ENCODE measurements around the gene CFAP53. TPM values are rescaled to one million over a fixed set of nuclear protein-coding genes. Genes with fewer than 3 reads are reported as not detected.

CFAP53 gene
- total RNA-seq, 2 donors from 2014 or later, result 0.16 to 0.44 TPM

- H3K27ac ChIP-seq, result no peak overlapping the region
- no peak overlapping the region for H3K4me3 ChIP-seq
- H3K36me3 ChIP-seq, result no peaks in the 10 kb centered on the region
- H3K27me3 ChIP-seq, result no peaks in the 10 kb centered on the region
- peak; percentile 72 for DNase-seq
- H3K4me1 ChIP-seq, result no peaks in the 10 kb centered on the region
- no peaks in the 10 kb centered on the region for H3K9me3 ChIP-seq
- H3K9ac ChIP-seq (ENCODE audit: low read depth in 2 of 2, low read length in 2 of 2), result no peak overlapping the region
- peak; percentile 63 for TF ChIP-seq CTCF (IDR thresholded peaks at IDR 0.05)
- intact Hi-C loops (cut with DNase I), result loop anchor here (5.0 kb wide), 1 partner anchor 197 kb away; no protein-coding TSS in a partner anchor
Measured at GRCh38 chr18:50203801-50204604, 62.3 kb downstream of the CFAP53 start.

- Histone ChIP-seq H3K36me3 (no peaks in the 10 kb centered on the region), H3K4me3 (no peak overlapping the region), H3K27me3 (no peaks in the 10 kb centered on the region), H3K9ac (ENCODE audit: low read depth in 2 of 2, low read length in 2 of 2) (no peak overlapping the region), H3K4me1 (no peaks in the 10 kb centered on the region), H3K27ac (no peak overlapping the region), H3K9me3 (no peaks in the 10 kb centered on the region)
- TF ChIP-seq CTCF (IDR thresholded peaks at IDR 0.05), result no peak
- no peak for DNase-seq
- intact Hi-C loops (cut with DNase I), result loop anchor here (5.0 kb wide), 1 partner anchor 194 kb away; no protein-coding TSS in a partner anchor
Measured at GRCh38 chr18:50201476-50202018, 64.7 kb downstream of the CFAP53 start.

- Histone ChIP-seq H3K9me3 (no peaks in the 10 kb centered on the region), H3K4me1 (no peaks in the 10 kb centered on the region), H3K27ac (no peak overlapping the region), H3K36me3 (no peaks in the 10 kb centered on the region), H3K27me3 (no peaks in the 10 kb centered on the region), H3K4me3 (no peak overlapping the region), H3K9ac (ENCODE audit: low read depth in 2 of 2, low read length in 2 of 2) (no peak overlapping the region)
- intact Hi-C loops (cut with DNase I), result loop anchor here (5.0 kb wide), 2 partner anchors 88 to 193 kb away; no protein-coding TSS in a partner anchor
- no peak for TF ChIP-seq CTCF (IDR thresholded peaks at IDR 0.05)
- no peak for DNase-seq
Measured at GRCh38 chr18:50199921-50200320, 66.4 kb downstream of the CFAP53 start.

- peaks cover 5% of the 10 kb centered on the region for H3K27me3 ChIP-seq
- no peak for TF ChIP-seq CTCF (IDR thresholded peaks at IDR 0.05)
- H3K4me3 ChIP-seq, result no peak overlapping the region
- no peak overlapping the region for H3K9ac ChIP-seq (ENCODE audit: low read depth in 2 of 2, low read length in 2 of 2)
- H3K36me3 ChIP-seq, result no peaks in the 10 kb centered on the region
- no peak overlapping the region for H3K27ac ChIP-seq
- no peaks in the 10 kb centered on the region for H3K9me3 ChIP-seq
- no peak for DNase-seq
- H3K4me1 ChIP-seq, result no peaks in the 10 kb centered on the region
- intact Hi-C loops (cut with DNase I), result loop anchor here (5.0 kb wide), 1 partner anchor 87 kb away; no protein-coding TSS in a partner anchor
Measured at GRCh38 chr18:50199346-50199855, 66.9 kb downstream of the CFAP53 start.

- no peak overlapping the region for H3K27ac ChIP-seq
- H3K4me1 ChIP-seq, result no peaks in the 10 kb centered on the region
- intact Hi-C loops (cut with DNase I), result loop anchor here (5.0 kb wide), 1 partner anchor 84 kb away; no protein-coding TSS in a partner anchor
- TF ChIP-seq CTCF (IDR thresholded peaks at IDR 0.05), result no peak
- H3K36me3 ChIP-seq, result no peaks in the 10 kb centered on the region
- no peak overlapping the region for H3K4me3 ChIP-seq
- no peaks in the 10 kb centered on the region for H3K9me3 ChIP-seq
- DNase-seq, result no peak
- peaks cover 12% of the 10 kb centered on the region for H3K27me3 ChIP-seq
- no peak overlapping the region for H3K9ac ChIP-seq (ENCODE audit: low read depth in 2 of 2, low read length in 2 of 2)
Measured at GRCh38 chr18:50196261-50196660, 70.0 kb downstream of the CFAP53 start.
